GM12878 (cell line): ENCODE data around the gene TMPRSS13. TPM values are rescaled to one million over a fixed set of nuclear protein-coding genes. Genes with fewer than 3 reads are reported as not detected.

Experiments
- ATAC-seq: fragments of 200-7000 bp; cut with Tn5 transposase; 3 replicates; pipeline ENCODE4 v1.9.1; 2020; ENCODE audit warnings: mild to moderate bottlenecking, moderate library complexity
- BruUV-seq: library from RNA; stranded (reverse); fragments of 400-500 nt; replicated peaks from 2 replicates; lab custom pipeline; 2021; lab: Mats Ljungman, UMichigan
- CTCF ChIA-PET: fragments of 300-600 bp; sonication (Branson Sonifier 250); formaldehyde crosslinking; extraction: SDS; loops from one replicate; lab custom pipeline; 2021; ENCODE audit warnings: inconsistent platforms; lab: Yijun Ruan, JAX
- POLR2A ChIA-PET: fragments of 350-600 bp; formaldehyde crosslinking; extraction: SDS; loops from one replicate; lab custom pipeline; 2021; ENCODE audit warnings: inconsistent platforms; lab: Charles Lee
- RAD21 ChIA-PET: fragments of 300-600 bp; sonication (Branson Sonifier 250); formaldehyde crosslinking; loops from one replicate; lab custom pipeline; 2023; ENCODE audit warnings: antibody characterized with exemption; ENCODE audit not compliant: unreplicated experiment; lab: Charles Lee
- SMC1A ChIA-PET: fragments of 300-600 bp; sonication (Branson Sonifier 250); formaldehyde crosslinking; loops from one replicate; lab custom pipeline; 2023; ENCODE audit not compliant: unreplicated experiment, uncharacterized antibody; lab: Charles Lee
- DNase-seq: peaks from one replicate; pipeline ENCODE4 v3.0.0-alpha.2; 2011; ENCODE audit warnings: low read depth, low spot score
- FAIRE-seq: peaks from 3 replicates; lab custom pipeline; 2011; peaks lifted over from hg19 to GRCh38; lab: Jason Lieb, UNC
- H2AFZ ChIP-seq: 2 replicates; pipeline ENCODE4 v1.6.0; 2011; ENCODE audit warnings: low read depth, low read length, control low read depth; ENCODE audit not compliant: control insufficient read depth
- H3K27ac ChIP-seq: 2 replicates; pipeline ENCODE4 v1.5.1; 2011; ENCODE audit warnings: control low read depth; ENCODE audit not compliant: control insufficient read depth, insufficient read depth
- H3K27me3 ChIP-seq, 2 experiments: replicated peaks in 1 of 2; 2 replicates each; pipeline versions ENCODE4 v1.6.0 to v1.6.1; 2011; ENCODE audit warnings: low read length in 1 of 2; ENCODE audit not compliant: control insufficient read depth in 2 of 2, insufficient read depth in 2 of 2
- H3K36me3 ChIP-seq, 2 experiments: 2 replicates each; pipeline ENCODE4 v1.5.1; 2011; ENCODE audit warnings: low read length in 1 of 2; ENCODE audit not compliant: control insufficient read depth in 2 of 2, insufficient read depth in 2 of 2
- H3K4me1 ChIP-seq: 2 replicates; pipeline ENCODE4 v1.6.1; 2011; ENCODE audit warnings: mild to moderate bottlenecking, low read length, moderate library complexity, mixed read lengths; ENCODE audit not compliant: control insufficient read depth, insufficient read depth
- H3K4me2 ChIP-seq: 2 replicates; pipeline ENCODE4 v1.6.0; 2011; ENCODE audit warnings: control low read depth; ENCODE audit not compliant: control insufficient read depth, insufficient read depth
- H3K4me3 ChIP-seq: fragments of 200-600 bp; sonication (generic); 2 replicates; pipeline ENCODE4 v1.5.1; 2016
- H3K79me2 ChIP-seq: 2 replicates; pipeline ENCODE4 v1.6.0; 2011; ENCODE audit warnings: low read length; ENCODE audit not compliant: control insufficient read depth, insufficient read depth
- H3K9ac ChIP-seq: 2 replicates; pipeline ENCODE4 v1.8.0; 2011; ENCODE audit warnings: low read length, control low read depth, mixed read lengths; ENCODE audit not compliant: control insufficient read depth, insufficient read depth
- H3K9me3 ChIP-seq: replicated peaks from 3 replicates; pipeline ENCODE4 v1.5.1; 2011; ENCODE audit warnings: mild to moderate bottlenecking, low read length; ENCODE audit not compliant: control insufficient read depth, insufficient read depth
- H4K20me1 ChIP-seq: 2 replicates; pipeline ENCODE4 v1.6.0; 2011; ENCODE audit not compliant: control insufficient read depth, insufficient read depth
- CEBPB ChIP-seq, 2 experiments: fragments of 150-350 bp in 1 of 2; IDR thresholded peaks; 2 replicates each; pipeline ENCODE4 v1.6.1; 2012 to 2014; ENCODE audit warnings: low read depth in 2 of 2, low read length in 2 of 2, borderline replicate concordance in 1 of 2, inconsistent platforms in 1 of 2
- CREB1 ChIP-seq: IDR thresholded peaks from 2 replicates; pipeline ENCODE4 v1.6.1; 2012; ENCODE audit warnings: low read depth, mild to moderate bottlenecking, inconsistent platforms
- EED ChIP-seq: sonication (generic); IDR thresholded peaks from 2 replicates; pipeline ENCODE4 v1.6.1; 2016; ENCODE audit warnings: antibody characterized with exemption, low read depth
- EZH2 ChIP-seq: IDR thresholded peaks from 2 replicates; pipeline ENCODE4 v1.6.1; 2012; ENCODE audit warnings: low read depth, mild to moderate bottlenecking, control low read depth, inconsistent platforms, low read length, borderline replicate concordance; ENCODE audit not compliant: control insufficient read depth
- HCFC1 ChIP-seq: fragments of 150-350 bp; IDR thresholded peaks from 2 replicates; pipeline ENCODE4 v1.6.1; 2014; ENCODE audit warnings: low read length
- JUNB ChIP-seq: IDR thresholded peaks from 2 replicates; pipeline ENCODE4 v1.6.1; 2016; ENCODE audit warnings: antibody characterized with exemption, mild to moderate bottlenecking
- MTA3 ChIP-seq: IDR thresholded peaks from 2 replicates; pipeline ENCODE4 v1.6.1; 2012; ENCODE audit warnings: low read length, inconsistent platforms, borderline replicate concordance
- MYC ChIP-seq: IDR thresholded peaks from 2 replicates; pipeline ENCODE4 v1.6.1; 2011; ENCODE audit warnings: mild to moderate bottlenecking, low read length, moderate library complexity, inconsistent platforms; ENCODE audit not compliant: insufficient read depth, insufficient replicate concordance, insufficient read length, severe bottlenecking
- RAD51 ChIP-seq: fragments of 450-650 bp; IDR thresholded peaks from 2 replicates; pipeline ENCODE4 v1.6.1; 2016; ENCODE audit warnings: moderate library complexity, mild to moderate bottlenecking, inconsistent platforms
- SMC3 ChIP-seq: IDR thresholded peaks from 2 replicates; pipeline ENCODE4 v1.6.1; 2011; ENCODE audit warnings: low read length, improper control_type of control experiment, borderline replicate concordance
- SP1 ChIP-seq: IDR thresholded peaks from one replicate; pipeline ENCODE4 v1.6.1; 2011; ENCODE audit warnings: low read depth, low read length
- SREBF1 ChIP-seq: IDR thresholded peaks from 2 replicates; pipeline ENCODE4 v1.6.1; 2012; ENCODE audit warnings: mild to moderate bottlenecking, low read length
- TARDBP ChIP-seq: IDR thresholded peaks from 2 replicates; pipeline ENCODE4 v1.6.1; 2016; ENCODE audit warnings: borderline replicate concordance
- ZZZ3 ChIP-seq: IDR thresholded peaks from 2 replicates; pipeline ENCODE4 v1.6.1; 2011; ENCODE audit warnings: low read depth; ENCODE audit not compliant: control insufficient read depth, insufficient read length
- WGBS: methylation state at CpG from one replicate; pipeline ENCODE4 v1.1.6; 2016; ENCODE audit warnings: low lambda C conversion rate; ENCODE audit not compliant: insufficient replicate concordance, insufficient coverage; ENCODE audit errors: missing lambda C conversion rate; 5-methylcytosine and 5-hydroxymethylcytosine counted together
- in situ Hi-C: fragments of 300-500 bp; cut with MboI; formaldehyde crosslinking; loops from 9 replicates; pipeline ENCODE4 v1.14.3; 2018; ENCODE audit warnings: mixed read lengths
- intact Hi-C: fragments of 100-400 bp; cut with micrococcal nuclease; formaldehyde crosslinking; loops from one replicate; pipeline ENCODE4 v1.14.2; 2022; ENCODE audit not compliant: unreplicated experiment
- polyA plus RNA-seq, 11 experiments: library from polyadenylated mRNA; depleted of rRNA in 4 of 11; unstranded in 6 of 11; stranded (reverse) in 5 of 11; fragments of >200 nt; fragmentation: Nextera tagmentation in 4 of 11; fragmentation: Illumina TruSeq in 1 of 11; extraction: Ambion mirVana in 4 of 11; extraction: Trizol in 1 of 11; gene quantifications; 1 replicate in 1 of 11; 2 replicates in 10 of 11; pipeline versions ENCODE4 v1.2.1 to v1.2.3, GENCODE V29; 2011 to 2016; ENCODE audit warnings: inconsistent platforms in 2 of 11, missing spikeins in 2 of 11, low read depth in 1 of 11
- total RNA-seq, 4 experiments: library from RNA; depleted of rRNA in 3 of 4; stranded (reverse); fragments of >200 nt in 3 of 4; fragmentation: Illumina TruSeq in 1 of 4; extraction: Trizol in 1 of 4; gene quantifications; 2 replicates each; pipeline versions ENCODE4 v1.2.1 to v1.2.3, GENCODE V29; 2013 to 2021
- TF ChIP-seq, protein P1 (sequence below): IDR thresholded peaks from 2 replicates; pipeline ENCODE4 v1.6.1; 2012; ENCODE audit warnings: improper control_type of control experiment, low read depth, low read length; ENCODE audit not compliant: insufficient replicate concordance
- TF ChIP-seq, protein P2 (sequence below): fragments of 450-650 bp; IDR thresholded peaks from 2 replicates; pipeline ENCODE4 v1.6.1; 2017; ENCODE audit warnings: mild to moderate bottlenecking

The TMPRSS13 gene
- total and polyA plus RNA-seq, 10 of the 15 experiments (the other 5 are each of a cell fraction or from before 2014, with no cell fraction given): 0.05 to 0.50 (median 0.26) TPM; not detected in 2

DNA sequence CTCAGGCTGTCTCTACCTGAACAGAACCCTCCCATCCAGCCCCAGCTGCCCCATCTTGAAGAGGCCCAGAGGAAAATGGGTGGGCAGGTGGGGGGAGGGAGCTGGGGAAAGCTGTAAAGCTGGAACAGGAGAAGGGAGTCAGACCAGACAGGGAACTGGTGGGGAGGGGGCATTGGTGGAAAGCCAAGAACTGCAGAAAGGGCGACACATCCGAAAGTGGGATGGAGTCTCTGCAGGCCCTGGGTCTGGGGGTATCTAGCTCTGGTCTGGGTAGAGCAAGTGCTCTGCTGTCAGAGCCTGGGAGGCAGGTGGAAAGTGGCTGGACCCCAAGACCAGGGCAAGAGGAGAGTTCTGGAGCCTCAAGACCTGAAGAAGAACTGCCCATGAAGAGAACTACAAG is 7.7 kb downstream of the TMPRSS13 start (continued):
- TF ChIP-seq, protein P1, sequence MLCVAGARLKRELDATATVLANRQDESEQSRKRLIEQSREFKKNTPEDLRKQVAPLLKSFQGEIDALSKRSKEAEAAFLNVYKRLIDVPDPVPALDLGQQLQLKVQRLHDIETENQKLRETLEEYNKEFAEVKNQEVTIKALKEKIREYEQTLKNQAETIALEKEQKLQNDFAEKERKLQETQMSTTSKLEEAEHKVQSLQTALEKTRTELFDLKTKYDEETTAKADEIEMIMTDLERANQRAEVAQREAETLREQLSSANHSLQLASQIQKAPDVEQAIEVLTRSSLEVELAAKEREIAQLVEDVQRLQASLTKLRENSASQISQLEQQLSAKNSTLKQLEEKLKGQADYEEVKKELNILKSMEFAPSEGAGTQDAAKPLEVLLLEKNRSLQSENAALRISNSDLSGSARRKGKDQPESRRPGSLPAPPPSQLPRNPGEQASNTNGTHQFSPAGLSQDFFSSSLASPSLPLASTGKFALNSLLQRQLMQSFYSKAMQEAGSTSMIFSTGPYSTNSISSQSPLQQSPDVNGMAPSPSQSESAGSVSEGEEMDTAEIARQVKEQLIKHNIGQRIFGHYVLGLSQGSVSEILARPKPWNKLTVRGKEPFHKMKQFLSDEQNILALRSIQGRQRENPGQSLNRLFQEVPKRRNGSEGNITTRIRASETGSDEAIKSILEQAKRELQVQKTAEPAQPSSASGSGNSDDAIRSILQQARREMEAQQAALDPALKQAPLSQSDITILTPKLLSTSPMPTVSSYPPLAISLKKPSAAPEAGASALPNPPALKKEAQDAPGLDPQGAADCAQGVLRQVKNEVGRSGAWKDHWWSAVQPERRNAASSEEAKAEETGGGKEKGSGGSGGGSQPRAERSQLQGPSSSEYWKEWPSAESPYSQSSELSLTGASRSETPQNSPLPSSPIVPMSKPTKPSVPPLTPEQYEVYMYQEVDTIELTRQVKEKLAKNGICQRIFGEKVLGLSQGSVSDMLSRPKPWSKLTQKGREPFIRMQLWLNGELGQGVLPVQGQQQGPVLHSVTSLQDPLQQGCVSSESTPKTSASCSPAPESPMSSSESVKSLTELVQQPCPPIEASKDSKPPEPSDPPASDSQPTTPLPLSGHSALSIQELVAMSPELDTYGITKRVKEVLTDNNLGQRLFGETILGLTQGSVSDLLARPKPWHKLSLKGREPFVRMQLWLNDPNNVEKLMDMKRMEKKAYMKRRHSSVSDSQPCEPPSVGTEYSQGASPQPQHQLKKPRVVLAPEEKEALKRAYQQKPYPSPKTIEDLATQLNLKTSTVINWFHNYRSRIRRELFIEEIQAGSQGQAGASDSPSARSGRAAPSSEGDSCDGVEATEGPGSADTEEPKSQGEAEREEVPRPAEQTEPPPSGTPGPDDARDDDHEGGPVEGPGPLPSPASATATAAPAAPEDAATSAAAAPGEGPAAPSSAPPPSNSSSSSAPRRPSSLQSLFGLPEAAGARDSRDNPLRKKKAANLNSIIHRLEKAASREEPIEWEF: no peak
- TF ChIP-seq SP1: no peak
- no peak for TF ChIP-seq MYC
- TF ChIP-seq, all 136 proteins: peak for 0

DNA sequence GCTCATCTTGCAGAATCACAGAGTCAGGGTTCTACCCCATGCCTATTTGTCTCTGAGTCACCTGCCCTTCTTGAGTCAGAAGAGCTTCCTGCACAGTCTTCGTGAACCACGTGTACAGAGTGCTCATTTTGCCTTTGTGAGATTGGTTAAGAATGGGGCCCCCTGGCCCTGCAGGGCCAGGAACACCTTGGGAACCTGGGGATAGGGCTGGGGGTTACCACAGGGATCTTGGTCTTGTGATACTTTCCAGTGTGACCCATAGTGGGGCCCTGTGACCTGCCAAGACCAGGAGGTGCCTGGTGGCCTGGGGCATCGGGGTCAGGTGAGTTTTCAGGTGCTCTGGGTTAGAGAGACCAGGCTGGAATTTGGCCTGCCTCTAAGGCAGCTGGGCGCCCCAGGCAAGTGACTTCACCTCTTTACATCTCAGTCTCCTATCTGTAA is 9.4 kb downstream of the TMPRSS13 start:
- Histone ChIP-seq H3K9me3 (no peaks in the 10 kb centered on the region), H2AFZ (no peak overlapping the region; the same call in 1 of the 2 replicates), H4K20me1 (no peaks in the 10 kb centered on the region), H3K27me3 (no peaks in the 10 kb centered on the region), H3K27ac (no peak overlapping the region), H3K36me3 (no peaks in the 10 kb centered on the region), H3K4me2 (no peak overlapping the region), H3K79me2 (no peaks in the 10 kb centered on the region), H3K4me1 (peaks cover 8% of the 10 kb centered on the region), H3K9ac (no peak overlapping the region), H3K4me3 (no peak overlapping the region)
- intact Hi-C loops: no loop called here
- no peak for DNase-seq
- ChIA-PET POLR2A (interaction anchor here (0.5 to 1.4 kb wide), 6 partner anchors 12 to 71 kb away, joined by 3 to 5 read pairs (median 4); no protein-coding TSS in a partner anchor), SMC1A (interaction anchor here (1.0 to 3.6 kb wide), 12 partner anchors 9 to 138 kb away, joined by 3 to 23 read pairs (median 4); no protein-coding TSS in a partner anchor), CTCF (interaction anchor here (0.6 to 6.1 kb wide), 13 partner anchors 8 to 151 kb away, joined by 3 to 43 read pairs (median 3); partner anchors contain the start of gene TMPRSS13), RAD21 (interaction anchor here (0.7 to 2.6 kb wide), 9 partner anchors 9 to 133 kb away, joined by 3 to 9 read pairs (median 3); partner anchors contain the start of gene IL10RA)
- 19% methylated on average over 4 of the region's 4 CpGs for WGBS
- in situ Hi-C loops: no loop called here
- peak; percentile 83 for ATAC-seq
- BruUV-seq: no TSS peak
- no peak for FAIRE-seq
- TF ChIP-seq, protein P2, sequence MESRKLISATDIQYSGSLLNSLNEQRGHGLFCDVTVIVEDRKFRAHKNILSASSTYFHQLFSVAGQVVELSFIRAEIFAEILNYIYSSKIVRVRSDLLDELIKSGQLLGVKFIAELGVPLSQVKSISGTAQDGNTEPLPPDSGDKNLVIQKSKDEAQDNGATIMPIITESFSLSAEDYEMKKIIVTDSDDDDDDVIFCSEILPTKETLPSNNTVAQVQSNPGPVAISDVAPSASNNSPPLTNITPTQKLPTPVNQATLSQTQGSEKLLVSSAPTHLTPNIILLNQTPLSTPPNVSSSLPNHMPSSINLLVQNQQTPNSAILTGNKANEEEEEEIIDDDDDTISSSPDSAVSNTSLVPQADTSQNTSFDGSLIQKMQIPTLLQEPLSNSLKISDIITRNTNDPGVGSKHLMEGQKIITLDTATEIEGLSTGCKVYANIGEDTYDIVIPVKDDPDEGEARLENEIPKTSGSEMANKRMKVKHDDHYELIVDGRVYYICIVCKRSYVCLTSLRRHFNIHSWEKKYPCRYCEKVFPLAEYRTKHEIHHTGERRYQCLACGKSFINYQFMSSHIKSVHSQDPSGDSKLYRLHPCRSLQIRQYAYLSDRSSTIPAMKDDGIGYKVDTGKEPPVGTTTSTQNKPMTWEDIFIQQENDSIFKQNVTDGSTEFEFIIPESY: no peak
- TF ChIP-seq MYC: no peak
- no peak for TF ChIP-seq SREBF1
- TF ChIP-seq ZZZ3: no peak
- TF ChIP-seq EZH2: no peak
- TF ChIP-seq CREB1: no peak
- TF ChIP-seq HCFC1: no peak
- TF ChIP-seq JUNB: no peak
- TF ChIP-seq CEBPB (IDR thresholded peaks at IDR 0.05; ENCODE audit: borderline replicate concordance in 1 of 2, low read depth in 2 of 2, low read length in 2 of 2): no peak
- TF ChIP-seq RAD51: no peak; the same call in 1 of the 2 replicates
- no peak for TF ChIP-seq TARDBP
- no peak for TF ChIP-seq MTA3
- TF ChIP-seq SMC3: no peak
- TF ChIP-seq EED: no peak
